ENCODE results near the gene IMP4. TPM values are rescaled to one million over a fixed set of nuclear protein-coding genes. Genes with fewer than 3 reads are reported as not detected.

IMP4 gene
- total and polyA plus RNA-seq, 2 of the 13 experiments (the other 11 are each of a cell fraction or from before 2014, with no cell fraction given): 142 to 158 TPM

DNA sequence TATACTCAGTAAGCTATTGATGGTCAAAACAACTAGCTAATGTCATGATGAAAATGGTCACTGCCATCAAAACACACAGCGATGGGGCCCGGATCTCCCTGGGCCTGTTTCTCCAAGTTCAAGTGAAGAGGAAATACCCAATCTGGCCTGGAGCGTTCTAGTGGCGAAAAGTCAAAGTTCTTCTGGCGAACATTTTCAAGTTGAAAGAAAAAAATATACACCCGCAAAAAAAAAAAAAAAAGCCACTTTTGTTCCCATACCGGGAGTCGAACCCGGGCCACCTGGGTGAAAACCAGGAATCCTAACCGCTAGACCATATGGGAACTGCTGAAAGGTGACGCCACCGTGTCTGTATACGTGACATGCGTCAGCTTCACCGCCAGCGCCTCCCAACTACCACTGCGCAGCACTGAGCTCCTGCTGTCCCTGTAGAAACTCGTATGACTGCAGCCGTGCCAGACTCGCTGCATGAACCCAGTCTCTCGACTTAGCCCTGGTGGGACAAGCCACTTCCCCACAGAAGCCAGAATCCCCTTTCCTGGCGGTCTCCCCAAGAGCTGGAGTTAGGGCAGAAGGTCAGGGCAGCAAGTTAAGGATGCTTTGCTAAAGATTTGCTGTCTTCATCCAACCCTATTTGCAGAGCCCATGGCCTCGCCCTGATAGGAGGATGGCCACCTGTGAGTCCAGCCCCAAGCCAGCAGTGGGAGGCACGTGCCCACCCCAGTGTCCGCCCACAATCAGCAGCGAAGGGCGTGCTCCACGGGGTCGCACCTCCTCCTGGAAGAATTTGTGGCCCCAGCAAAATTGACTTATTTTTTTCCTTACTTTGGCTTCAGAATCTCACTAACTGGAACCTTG, 5.6 kb upstream of the IMP4 start (continued):
- TF ChIP-seq ZNF609 (CRISPR knock-in tag; IDR thresholded peaks at IDR 0.05; ENCODE audit: borderline replicate concordance): no peak
- peak; percentile 67; the same call in 1 of the 2 replicates for TF ChIP-seq ZNF616 (CRISPR knock-in tag; IDR thresholded peaks at IDR 0.05; ENCODE audit: low read depth)
- TF ChIP-seq, protein P1, sequence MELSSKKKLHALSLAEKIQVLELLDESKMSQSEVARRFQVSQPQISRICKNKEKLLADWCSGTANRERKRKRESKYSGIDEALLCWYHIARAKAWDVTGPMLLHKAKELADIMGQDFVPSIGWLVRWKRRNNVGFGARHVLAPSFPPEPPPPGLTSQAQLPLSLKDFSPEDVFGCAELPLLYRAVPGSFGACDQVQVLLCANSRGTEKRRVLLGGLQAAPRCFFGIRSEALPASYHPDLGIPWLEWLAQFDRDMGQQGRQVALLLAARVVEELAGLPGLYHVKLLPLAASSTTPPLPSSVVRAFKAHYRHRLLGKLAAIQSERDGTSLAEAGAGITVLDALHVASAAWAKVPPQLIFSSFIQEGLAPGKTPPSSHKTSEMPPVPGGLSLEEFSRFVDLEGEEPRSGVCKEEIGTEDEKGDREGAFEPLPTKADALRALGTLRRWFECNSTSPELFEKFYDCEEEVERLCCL (CRISPR knock-in tag; IDR thresholded peaks at IDR 0.05; ENCODE audit: borderline replicate concordance): 0 out of 2 replicates have a peak, but pooled peaks have one; percentile 80
- peak; percentile 76 for TF ChIP-seq ZFP36L1 (CRISPR knock-in tag; IDR thresholded peaks at IDR 0.05)
- peak; percentile 24; the same call in 1 of the 2 replicates for TF ChIP-seq DR1 (CRISPR knock-in tag; IDR thresholded peaks at IDR 0.05)
- no peak for TF ChIP-seq NR3C1 (CRISPR knock-in tag; IDR thresholded peaks at IDR 0.05)
- TF ChIP-seq ZNF776 (CRISPR knock-in tag; IDR thresholded peaks at IDR 0.05): peak; percentile 61; the same call in 1 of the 2 replicates
- no peak for TF ChIP-seq HOXA7 (CRISPR knock-in tag; IDR thresholded peaks at IDR 0.05)
- peak; percentile 83 for TF ChIP-seq SRSF1 (optimal IDR thresholded peaks at IDR 0.05; ENCODE audit: low read depth, low read length)
- TF ChIP-seq ZBTB7B (CRISPR knock-in tag; IDR thresholded peaks at IDR 0.05): peak; percentile 62; the same call in 1 of the 2 replicates
- TF ChIP-seq NFE2L2 (IDR thresholded peaks at IDR 0.05; ENCODE audit: low read length): no peak
- TF ChIP-seq, protein P2, sequence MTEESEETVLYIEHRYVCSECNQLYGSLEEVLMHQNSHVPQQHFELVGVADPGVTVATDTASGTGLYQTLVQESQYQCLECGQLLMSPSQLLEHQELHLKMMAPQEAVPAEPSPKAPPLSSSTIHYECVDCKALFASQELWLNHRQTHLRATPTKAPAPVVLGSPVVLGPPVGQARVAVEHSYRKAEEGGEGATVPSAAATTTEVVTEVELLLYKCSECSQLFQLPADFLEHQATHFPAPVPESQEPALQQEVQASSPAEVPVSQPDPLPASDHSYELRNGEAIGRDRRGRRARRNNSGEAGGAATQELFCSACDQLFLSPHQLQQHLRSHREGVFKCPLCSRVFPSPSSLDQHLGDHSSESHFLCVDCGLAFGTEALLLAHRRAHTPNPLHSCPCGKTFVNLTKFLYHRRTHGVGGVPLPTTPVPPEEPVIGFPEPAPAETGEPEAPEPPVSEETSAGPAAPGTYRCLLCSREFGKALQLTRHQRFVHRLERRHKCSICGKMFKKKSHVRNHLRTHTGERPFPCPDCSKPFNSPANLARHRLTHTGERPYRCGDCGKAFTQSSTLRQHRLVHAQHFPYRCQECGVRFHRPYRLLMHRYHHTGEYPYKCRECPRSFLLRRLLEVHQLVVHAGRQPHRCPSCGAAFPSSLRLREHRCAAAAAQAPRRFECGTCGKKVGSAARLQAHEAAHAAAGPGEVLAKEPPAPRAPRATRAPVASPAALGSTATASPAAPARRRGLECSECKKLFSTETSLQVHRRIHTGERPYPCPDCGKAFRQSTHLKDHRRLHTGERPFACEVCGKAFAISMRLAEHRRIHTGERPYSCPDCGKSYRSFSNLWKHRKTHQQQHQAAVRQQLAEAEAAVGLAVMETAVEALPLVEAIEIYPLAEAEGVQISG (CRISPR knock-in tag; IDR thresholded peaks at IDR 0.05): peak; percentile 78
- 0 out of 2 replicates have a peak, but pooled peaks have one; percentile 11 for TF ChIP-seq REL (CRISPR knock-in tag; conservative IDR thresholded peaks at IDR 0.05)
- TF ChIP-seq ZNF619 (CRISPR knock-in tag; IDR thresholded peaks at IDR 0.05): peak; percentile 97
- no peak; the same call in 1 of the 2 replicates for TF ChIP-seq ZNF83 (CRISPR knock-in tag; IDR thresholded peaks at IDR 0.05; ENCODE audit: borderline replicate concordance)
- peak; percentile 81; the same call in 1 of the 2 replicates for TF ChIP-seq ARID2 (CRISPR knock-in tag; IDR thresholded peaks at IDR 0.05; ENCODE audit: borderline replicate concordance)
- no peak; the same call in 1 of the 2 replicates for TF ChIP-seq ZNF33B (CRISPR knock-in tag; IDR thresholded peaks at IDR 0.05)
- TF ChIP-seq SMAD3 (CRISPR knock-in tag; IDR thresholded peaks at IDR 0.05): peak; percentile 95; the same call in 1 of the 2 replicates
- TF ChIP-seq, protein P3, sequence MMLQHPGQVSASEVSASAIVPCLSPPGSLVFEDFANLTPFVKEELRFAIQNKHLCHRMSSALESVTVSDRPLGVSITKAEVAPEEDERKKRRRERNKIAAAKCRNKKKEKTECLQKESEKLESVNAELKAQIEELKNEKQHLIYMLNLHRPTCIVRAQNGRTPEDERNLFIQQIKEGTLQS (CRISPR knock-in tag; IDR thresholded peaks at IDR 0.05): peak; percentile 62
